ENCODE measurements around the gene SPATA25. TPM values are rescaled to one million over a fixed set of nuclear protein-coding genes. Genes with fewer than 3 reads are reported as not detected.
A peak's percentile ranks its signal among the peaks of the same experiment; 100 is the strongest.

SPATA25 gene
- total RNA-seq, 1 experiment from 2014 or later = 0.40 TPM

GRCh38 chr20:45934586-45935415 lies 47.4 kb upstream of the SPATA25 start, which contains the start of gene PCIF1:
Gene PCIF1, plus strand, starts transcription at chr20:45934683. Its CDS starts 4,317 bp downstream, at chr20:45939000.
- Histone ChIP-seq H4K20me1 (ENCODE audit: low read length) (no peaks in the 10 kb centered on the region), H3K9ac (ENCODE audit: low read length) (peak within 1 kb of the TSS; percentile 99), H3K4me2 (ENCODE audit: low read length) (peak within 1 kb of the TSS; percentile 97), H3F3A (ENCODE audit: low read length, unreplicated experiment) (no peaks in the 10 kb centered on the region), H3K9me2 (replicated peaks; ENCODE audit: low read length) (no peaks in the 10 kb centered on the region), H3K27ac (ENCODE audit: low read length) (peak within 1 kb of the TSS; percentile 91), H3K36me3 (ENCODE audit: low read depth, low read length) (peaks cover 24% of the 10 kb centered on the region), H3K27me3 (ENCODE audit: low read length) (no peaks in the 10 kb centered on the region), H3K79me2 (ENCODE audit: low read length) (peaks cover 38% of the 10 kb centered on the region), H3K4me3 (ENCODE audit: low read length) (peak within 1 kb of the TSS; percentile 91), H2AFZ (ENCODE audit: low read length) (peak within 1 kb of the TSS; percentile 58), H3K4me1 (ENCODE audit: insufficient read depth, low read length) (peaks cover 12% of the 10 kb centered on the region; the same call in 1 of the 2 replicates), H3K9me3 (ENCODE audit: low read length) (no peaks in the 10 kb centered on the region)
- ATAC-seq = peak; percentile 81
- BruUV-seq (replicated peaks) = no TSS peak
- peak; percentile 99 for DNase-seq
- ChIA-PET POLR2A (ENCODE audit: unreplicated experiment) (interaction anchor here (0.5 to 1.6 kb wide), 15 partner anchors 23 to 320 kb away, joined by 3 to 28 read pairs (median 5); partner anchors contain the start of genes PLTP and SNX21), CTCF (interaction anchor here (0.6 to 0.7 kb wide), 2 partner anchors 14 to 78 kb away, joined by 4 to 13 read pairs; partner anchors contain the start of genes ACOT8 and ZSWIM3)
- intact Hi-C loops (cut with micrococcal nuclease) = loop anchor here (1.0 to 10.0 kb wide), 3 partner anchors 120 to 520 kb away; partner anchors contain the start of genes PIGT and UBE2C
- no peak for TF ChIP-seq CTCF (conservative IDR thresholded peaks at IDR 0.05; ENCODE audit: low read depth, low read length)
- TF ChIP-seq EZH2phosphoT487 (IDR thresholded peaks at IDR 0.05; ENCODE audit: borderline replicate concordance, low read length) = no peak
- no peak for TF ChIP-seq EZH2 (IDR thresholded peaks at IDR 0.05; ENCODE audit: low read length, unreplicated experiment)

- H3K4me3 ChIP-seq (ENCODE audit: low read length) = peak overlapping the region; percentile 91
- peak; percentile 25 for DNase-seq
- no peaks in the 10 kb centered on the region for H4K20me1 ChIP-seq (ENCODE audit: low read length)
- intact Hi-C loops (cut with micrococcal nuclease) = loop anchor here (10.0 kb wide), 2 partner anchors 119 to 519 kb away; partner anchors contain the start of genes PIGT and UBE2C
- TF ChIP-seq EZH2phosphoT487 (IDR thresholded peaks at IDR 0.05; ENCODE audit: borderline replicate concordance, low read length) (no peak), EZH2 (IDR thresholded peaks at IDR 0.05; ENCODE audit: low read length, unreplicated experiment) (no peak)
- CTCF ChIA-PET = interaction anchor here (0.5 to 0.7 kb wide), 2 partner anchors 89 to 991 kb away, joined by 3 to 4 read pairs; no protein-coding TSS in a partner anchor
- peak; percentile 18 for ATAC-seq
- H2AFZ ChIP-seq (ENCODE audit: low read length) = peak overlapping the region; percentile 58
- H3K27me3 ChIP-seq (ENCODE audit: low read length) = no peaks in the 10 kb centered on the region
- peaks cover 12% of the 10 kb centered on the region; the same call in 1 of the 2 replicates for H3K4me1 ChIP-seq (ENCODE audit: insufficient read depth, low read length)
- peaks cover 38% of the 10 kb centered on the region for H3K79me2 ChIP-seq (ENCODE audit: low read length)
- H3K9ac ChIP-seq (ENCODE audit: low read length) = peak overlapping the region; percentile 99
- no peaks in the 10 kb centered on the region for H3F3A ChIP-seq (ENCODE audit: low read length, unreplicated experiment)
- no peaks in the 10 kb centered on the region for H3K9me3 ChIP-seq (ENCODE audit: low read length)
- BruUV-seq (replicated peaks) = no TSS peak
- H3K9me2 ChIP-seq (replicated peaks; ENCODE audit: low read length) = no peaks in the 10 kb centered on the region
- peak overlapping the region; percentile 91 for H3K27ac ChIP-seq (ENCODE audit: low read length)
- POLR2A ChIA-PET (ENCODE audit: unreplicated experiment) = interaction anchor here (0.6 to 1.6 kb wide), 7 partner anchors 12 to 590 kb away, joined by 3 to 13 read pairs (median 4); partner anchors contain the start of gene SNX21
- H3K36me3 ChIP-seq (ENCODE audit: low read depth, low read length) = peaks cover 17% of the 10 kb centered on the region
- H3K4me2 ChIP-seq (ENCODE audit: low read length) = peak overlapping the region; percentile 97
These were observed 46.7 kb upstream of the SPATA25 start for GRCh38 chr20:45934046-45934585.
